ENCODE data around the gene MEIOSIN. TPM values are rescaled to one million over a fixed set of nuclear protein-coding genes. Genes with fewer than 3 reads are reported as not detected.

The MEIOSIN gene
- total and polyA plus RNA-seq, 4 donors = not detected

DNA sequence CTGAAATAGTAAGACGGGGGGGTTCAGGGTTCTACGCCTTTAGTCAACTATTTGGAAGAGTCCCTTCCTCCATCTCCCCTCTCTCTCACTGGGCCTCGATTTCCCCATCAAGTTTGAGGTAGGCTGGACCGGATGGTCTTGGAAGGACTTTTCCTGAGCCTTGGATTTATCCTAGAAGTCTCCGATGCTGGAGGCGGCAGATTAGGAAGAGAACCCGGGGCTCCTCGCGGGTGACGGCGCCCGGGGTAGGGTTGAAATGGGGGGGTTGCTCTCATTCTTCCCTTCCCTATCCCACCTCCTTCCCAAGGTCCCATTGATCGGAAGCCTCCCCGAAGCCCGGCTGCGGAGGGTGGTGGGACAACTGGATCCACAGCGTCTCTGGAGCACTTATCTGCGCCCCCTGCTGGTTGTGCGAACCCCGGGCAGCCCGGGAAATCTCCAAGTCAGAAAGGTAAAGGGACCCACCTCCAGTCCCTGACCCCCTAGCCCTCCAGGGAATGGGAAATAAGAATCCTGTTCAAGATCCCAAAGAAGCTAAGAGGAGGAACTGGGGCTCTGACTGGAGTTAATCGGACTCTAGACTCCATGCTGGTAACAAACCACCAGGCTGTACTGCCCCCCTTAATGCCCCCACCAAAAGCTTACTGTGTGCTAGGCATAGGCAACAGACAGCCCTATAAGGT is 40.0 kb upstream of the MEIOSIN start:
- DNase-seq (ENCODE audit: low spot score) = peak; percentile 83
- no peaks in the 10 kb centered on the region for H3K27me3 ChIP-seq (ENCODE audit: control insufficient read depth in 4 of 4, insufficient read depth in 4 of 4, low read length in 3 of 4)
- 1% methylated on average over 22 of the region's 22 CpGs for WGBS
- H3K9me3 ChIP-seq (ENCODE audit: control insufficient read depth in 4 of 4, low read length in 3 of 4) = no peaks in the 10 kb centered on the region
- H3K4me1 ChIP-seq (ENCODE audit: control insufficient read depth in 4 of 4, insufficient read depth in 4 of 4, low read length in 3 of 4) = peaks cover 0 to 15% (median 7%) of the 10 kb centered on the region in 4 donors
- H3K4me3 ChIP-seq (ENCODE audit: low read depth in 1 of 3, low read length in 3 of 3) = peak overlapping the region; percentile 77 to 92 (median 82)
- H3K27ac ChIP-seq (ENCODE audit: low read depth in 1 of 2, low read length in 2 of 2) = peak overlapping the region; percentile 87 to 96
- TF ChIP-seq HNF4G (IDR thresholded peaks at IDR 0.05) (no peak), GABPA (IDR thresholded peaks at IDR 0.05 in 1 of 2, conservative IDR thresholded peaks at IDR 0.05 in 1 of 2) (no peak), YY1 (IDR thresholded peaks at IDR 0.05) (no peak), CTCF (IDR thresholded peaks at IDR 0.05; ENCODE audit: low read depth, low read length, missing input control) (peak; percentile 70), RAD21 (IDR thresholded peaks at IDR 0.05) (peak; percentile 66 to 76), HNF4A (conservative IDR thresholded peaks at IDR 0.05) (no peak), FOXA1 (IDR thresholded peaks at IDR 0.05) (no peak), ATF3 (IDR thresholded peaks at IDR 0.05) (no peak), TAF1 (conservative IDR thresholded peaks at IDR 0.05) (no peak), NR2F2 (IDR thresholded peaks at IDR 0.05) (no peak)
- TF ChIP-seq, protein P1, sequence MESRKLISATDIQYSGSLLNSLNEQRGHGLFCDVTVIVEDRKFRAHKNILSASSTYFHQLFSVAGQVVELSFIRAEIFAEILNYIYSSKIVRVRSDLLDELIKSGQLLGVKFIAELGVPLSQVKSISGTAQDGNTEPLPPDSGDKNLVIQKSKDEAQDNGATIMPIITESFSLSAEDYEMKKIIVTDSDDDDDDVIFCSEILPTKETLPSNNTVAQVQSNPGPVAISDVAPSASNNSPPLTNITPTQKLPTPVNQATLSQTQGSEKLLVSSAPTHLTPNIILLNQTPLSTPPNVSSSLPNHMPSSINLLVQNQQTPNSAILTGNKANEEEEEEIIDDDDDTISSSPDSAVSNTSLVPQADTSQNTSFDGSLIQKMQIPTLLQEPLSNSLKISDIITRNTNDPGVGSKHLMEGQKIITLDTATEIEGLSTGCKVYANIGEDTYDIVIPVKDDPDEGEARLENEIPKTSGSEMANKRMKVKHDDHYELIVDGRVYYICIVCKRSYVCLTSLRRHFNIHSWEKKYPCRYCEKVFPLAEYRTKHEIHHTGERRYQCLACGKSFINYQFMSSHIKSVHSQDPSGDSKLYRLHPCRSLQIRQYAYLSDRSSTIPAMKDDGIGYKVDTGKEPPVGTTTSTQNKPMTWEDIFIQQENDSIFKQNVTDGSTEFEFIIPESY (IDR thresholded peaks at IDR 0.05) = no peak
- TF ChIP-seq, protein P2, sequence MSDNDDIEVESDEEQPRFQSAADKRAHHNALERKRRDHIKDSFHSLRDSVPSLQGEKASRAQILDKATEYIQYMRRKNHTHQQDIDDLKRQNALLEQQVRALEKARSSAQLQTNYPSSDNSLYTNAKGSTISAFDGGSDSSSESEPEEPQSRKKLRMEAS (IDR thresholded peaks at IDR 0.05) = no peak
- peak overlapping the region; percentile 53 to 78 for H3K9ac ChIP-seq (ENCODE audit: low read depth in 1 of 2, low read length in 2 of 2)
- H3K36me3 ChIP-seq (ENCODE audit: control insufficient read depth in 4 of 4, insufficient read depth in 3 of 4, low read depth in 1 of 4, low read length in 3 of 4) = peaks cover 0 to 12% (median 5%) of the 10 kb centered on the region in 4 donors

DNA sequence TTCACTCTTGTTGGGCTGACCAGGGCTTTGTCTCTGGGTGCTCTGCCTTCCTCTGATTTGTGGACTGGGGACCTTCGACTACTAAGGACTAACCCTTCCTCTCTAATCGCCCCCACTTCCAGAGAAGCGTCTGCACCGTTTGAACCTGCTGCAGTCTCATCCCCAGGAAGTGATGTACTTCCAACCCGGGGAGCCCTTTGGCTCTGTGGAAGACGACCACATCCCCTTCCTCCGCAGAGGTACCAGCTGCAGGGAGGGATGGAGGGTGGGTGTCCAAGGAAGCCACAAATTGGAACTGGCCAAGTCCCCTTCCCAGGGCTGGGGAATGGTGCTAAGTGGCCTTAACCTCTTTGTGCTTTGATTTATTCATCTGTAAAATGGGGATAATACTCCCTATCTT is 31.6 kb upstream of the MEIOSIN start:
- H3K36me3 ChIP-seq (ENCODE audit: control insufficient read depth in 4 of 4, insufficient read depth in 3 of 4, low read depth in 1 of 4, low read length in 3 of 4) = peaks cover 0 to 20% (median 11%) of the 10 kb centered on the region in 4 donors
- H3K27me3 ChIP-seq (ENCODE audit: control insufficient read depth in 4 of 4, insufficient read depth in 4 of 4, low read length in 3 of 4) = no peaks in the 10 kb centered on the region
- H3K4me1 ChIP-seq (ENCODE audit: control insufficient read depth in 4 of 4, insufficient read depth in 4 of 4, low read length in 3 of 4) = no peaks in the 10 kb centered on the region
- 84% methylated on average over 7 of the region's 7 CpGs for WGBS
- H3K9me3 ChIP-seq (ENCODE audit: control insufficient read depth in 4 of 4, low read length in 3 of 4) = no peaks in the 10 kb centered on the region
- H3K9ac ChIP-seq (ENCODE audit: low read depth in 1 of 2, low read length in 2 of 2) = no peak overlapping the region
- no peak overlapping the region for H3K27ac ChIP-seq (ENCODE audit: low read depth in 1 of 2, low read length in 2 of 2)
- DNase-seq (ENCODE audit: low spot score) = no peak
- no peak overlapping the region for H3K4me3 ChIP-seq (ENCODE audit: low read depth in 1 of 3, low read length in 3 of 3)
- TF ChIP-seq SP1 (IDR thresholded peaks at IDR 0.05) (no peak), HNF4A (conservative IDR thresholded peaks at IDR 0.05) (no peak), HNF4G (IDR thresholded peaks at IDR 0.05) (no peak), RAD21 (IDR thresholded peaks at IDR 0.05) (no peak), EGR1 (IDR thresholded peaks at IDR 0.05; ENCODE audit: low read depth in 2 of 2) (no peak), NR2F2 (IDR thresholded peaks at IDR 0.05) (no peak), ATF3 (IDR thresholded peaks at IDR 0.05) (no peak), JUND (IDR thresholded peaks at IDR 0.05) (no peak), FOXA2 (IDR thresholded peaks at IDR 0.05) (no peak), TAF1 (conservative IDR thresholded peaks at IDR 0.05) (no peak), REST (IDR thresholded peaks at IDR 0.05) (no peak), YY1 (IDR thresholded peaks at IDR 0.05) (no peak), CTCF (IDR thresholded peaks at IDR 0.05; ENCODE audit: low read depth, low read length, missing input control) (no peak)
- TF ChIP-seq, protein P2 (IDR thresholded peaks at IDR 0.05) = no peak
- TF ChIP-seq, protein P1 (IDR thresholded peaks at IDR 0.05) = no peak
